H9 (cell line): ENCODE measurements around the gene FOXI2. TPM values are rescaled to one million over a fixed set of nuclear protein-coding genes. Genes with fewer than 3 reads are reported as not detected.
A peak's percentile ranks its signal among the peaks of the same experiment; 100 is the strongest.

Experiments used
- DNase-seq: peaks from one replicate; pipeline ENCODE4 v3.0.0-alpha.2; 2017
- H2AFZ ChIP-seq: one replicate; pipeline ENCODE4 v1.6.1; 2013; ENCODE audit warnings: mild to moderate bottlenecking, low read length, control low read depth, moderate library complexity
- H2AK5ac ChIP-seq: 2 replicates; pipeline ENCODE4 v1.6.1; 2013; ENCODE audit warnings: low read length, control low read depth, mixed read lengths; ENCODE audit not compliant: insufficient read length
- H2BK120ac ChIP-seq: one replicate; pipeline ENCODE4 v1.6.1; 2013; ENCODE audit warnings: low read depth, mild to moderate bottlenecking, low read length, control low read depth, inconsistent platforms; ENCODE audit not compliant: poor library complexity, severe bottlenecking
- H2BK12ac ChIP-seq: 2 replicates; pipeline ENCODE4 v1.6.1; 2013; ENCODE audit warnings: low read length, control low read depth, mixed read lengths, low read depth; ENCODE audit not compliant: insufficient read length
- H2BK15ac ChIP-seq: 2 replicates; pipeline ENCODE4 v1.6.1; 2013; ENCODE audit warnings: low read depth, low read length, control low read depth
- H2BK20ac ChIP-seq: one replicate; pipeline ENCODE4 v1.6.1; 2013; ENCODE audit warnings: low read depth, mild to moderate bottlenecking, low read length, control low read depth, inconsistent platforms; ENCODE audit not compliant: poor library complexity, severe bottlenecking
- H2BK5ac ChIP-seq: 2 replicates; pipeline ENCODE4 v1.6.1; 2013; ENCODE audit warnings: low read length, control low read depth, mixed read lengths; ENCODE audit not compliant: insufficient read length
- H3K14ac ChIP-seq: 2 replicates; pipeline ENCODE4 v1.6.1; 2013; ENCODE audit warnings: low read length, control low read depth; ENCODE audit not compliant: insufficient read depth
- H3K18ac ChIP-seq: 2 replicates; pipeline ENCODE4 v1.6.1; 2013; ENCODE audit warnings: low read depth, mild to moderate bottlenecking, mixed read lengths, low read length, control low read depth; ENCODE audit not compliant: insufficient read length
- H3K23ac ChIP-seq: 2 replicates; pipeline ENCODE4 v1.6.1; 2013; ENCODE audit warnings: low read length, control low read depth, mixed read lengths, low read depth; ENCODE audit not compliant: insufficient read length
- H3K23me2 ChIP-seq: 2 replicates; pipeline ENCODE4 v1.6.1; 2013; ENCODE audit warnings: low read depth, mild to moderate bottlenecking, mixed read lengths, low read length, control low read depth; ENCODE audit not compliant: insufficient read length, poor library complexity, severe bottlenecking
- H3K27ac ChIP-seq: 2 replicates; pipeline ENCODE4 v1.5.1; 2013; ENCODE audit warnings: low read length, control low read depth, mixed read lengths, low read depth; ENCODE audit not compliant: insufficient read length
- H3K27me3 ChIP-seq: 2 replicates; pipeline ENCODE4 v1.6.1; 2013; ENCODE audit warnings: low read length, control low read depth, inconsistent platforms; ENCODE audit not compliant: insufficient read depth
- H3K4ac ChIP-seq: 2 replicates; pipeline ENCODE4 v1.6.1; 2013; ENCODE audit warnings: low read depth, mild to moderate bottlenecking, control low read depth, inconsistent platforms, low read length, moderate library complexity
- H3K4me1 ChIP-seq: 2 replicates; pipeline ENCODE4 v1.6.1; 2013; ENCODE audit warnings: low read length, control low read depth, inconsistent platforms; ENCODE audit not compliant: insufficient read depth
- H3K4me2 ChIP-seq: 2 replicates; pipeline ENCODE4 v1.6.1; 2013; ENCODE audit warnings: low read length, control low read depth, mixed read lengths; ENCODE audit not compliant: insufficient read length, insufficient read depth
- H3K56ac ChIP-seq: 2 replicates; pipeline ENCODE4 v1.6.1; 2013; ENCODE audit warnings: low read depth, mild to moderate bottlenecking, mixed read lengths, low read length, control low read depth; ENCODE audit not compliant: insufficient read length
- H3K79me1 ChIP-seq: 2 replicates; pipeline ENCODE4 v1.6.1; 2013; ENCODE audit warnings: low read depth, mild to moderate bottlenecking, moderate library complexity, low read length, control low read depth, inconsistent platforms; ENCODE audit not compliant: insufficient read depth, poor library complexity, severe bottlenecking
- H3K79me2 ChIP-seq: 2 replicates; pipeline ENCODE4 v1.6.1; 2013; ENCODE audit warnings: low read length, control low read depth, inconsistent platforms; ENCODE audit not compliant: insufficient read depth
- H3K9ac ChIP-seq: 2 replicates; pipeline ENCODE4 v1.6.1; 2013; ENCODE audit warnings: low read length, control low read depth, mixed read lengths; ENCODE audit not compliant: insufficient read length; ENCODE audit errors: extremely low read depth
- H3K9me3 ChIP-seq: one replicate; pipeline ENCODE4 v1.6.1; 2013; ENCODE audit warnings: low read depth, low read length, inconsistent platforms; ENCODE audit not compliant: control insufficient read depth
- H3T11ph ChIP-seq: one replicate; pipeline ENCODE4 v1.6.1; 2013; ENCODE audit warnings: mild to moderate bottlenecking, low read length, control low read depth, inconsistent platforms
- H4K20me1 ChIP-seq: one replicate; pipeline ENCODE4 v1.6.1; 2013; ENCODE audit not compliant: control insufficient read depth, insufficient read length, insufficient read depth
- H4K5ac ChIP-seq: 2 replicates; pipeline ENCODE4 v1.6.1; 2013; ENCODE audit warnings: low read depth, mild to moderate bottlenecking, mixed read lengths, low read length, control low read depth; ENCODE audit not compliant: insufficient read length
- H4K8ac ChIP-seq: replicated peaks from 2 replicates; pipeline ENCODE4 v1.6.1; 2013; ENCODE audit warnings: low read length, control low read depth, mixed read lengths, low read depth; ENCODE audit not compliant: insufficient read length
- H4K91ac ChIP-seq: 2 replicates; pipeline ENCODE4 v1.6.1; 2013; ENCODE audit warnings: low read depth, mild to moderate bottlenecking, moderate library complexity, mixed read lengths, low read length, control low read depth; ENCODE audit not compliant: insufficient read length
- H3K27ac Mint-ChIP-seq, 3 experiments: 2 replicates in 2 of 3; 3 replicates in 1 of 3; pipeline ENCODE4 v1.8.0; 2020 to 2021; ENCODE audit warnings: mixed read lengths in 3 of 3, mild to moderate bottlenecking in 1 of 3, moderate library complexity in 1 of 3
- H3K27me3 Mint-ChIP-seq: 2 replicates; pipeline ENCODE4 v1.8.0; 2021; ENCODE audit warnings: low read depth, mild to moderate bottlenecking, moderate library complexity, mixed read lengths
- H3K36me3 Mint-ChIP-seq, 3 experiments: 2 replicates in 2 of 3; 3 replicates in 1 of 3; pipeline ENCODE4 v1.8.0; 2020 to 2021; ENCODE audit warnings: low read depth in 3 of 3, mixed read lengths in 3 of 3; ENCODE audit not compliant: insufficient read depth in 1 of 3
- H3K4me1 Mint-ChIP-seq, 2 experiments: 2 replicates each; pipeline ENCODE4 v1.8.0; 2020; ENCODE audit warnings: mixed read lengths in 2 of 2
- H3K4me3 Mint-ChIP-seq, 2 experiments: 2 replicates in 1 of 2; 3 replicates in 1 of 2; pipeline ENCODE4 v1.8.0; 2020 to 2021; ENCODE audit warnings: mild to moderate bottlenecking in 2 of 2, mixed read lengths in 2 of 2, moderate library complexity in 1 of 2
- H3K9me3 Mint-ChIP-seq, 2 experiments: 2 replicates in 1 of 2; 3 replicates in 1 of 2; pipeline ENCODE4 v1.8.0; 2020; ENCODE audit warnings: mild to moderate bottlenecking in 2 of 2, mixed read lengths in 2 of 2, moderate library complexity in 1 of 2
- WGBS: extraction: QIAGEN DNeasy Blood & Tissue Kit; methylation state at CpG from one replicate; pipeline ENCODE4 v1.1.7; 2013; ENCODE audit warnings: missing lambda C conversion rate, low lambda C conversion rate, mixed read lengths; ENCODE audit not compliant: insufficient read length; ENCODE audit errors: extremely low coverage; 5-methylcytosine and 5-hydroxymethylcytosine counted together
- total RNA-seq: library from RNA; stranded (reverse); gene quantifications from 2 replicates; pipeline ENCODE4 v1.2.1, GENCODE V29; 2021
- TF ChIP-seq, protein P1 (sequence below): fragments of 200-600 bp; sonication (generic); conservative IDR thresholded peaks from 3 replicates; pipeline ENCODE4 v1.8.0; 2021; ENCODE audit warnings: antibody characterized with exemption, mild to moderate bottlenecking

FOXI2 gene
- total RNA-seq, 1 experiment from 2014 or later: 0.42 TPM

DNA sequence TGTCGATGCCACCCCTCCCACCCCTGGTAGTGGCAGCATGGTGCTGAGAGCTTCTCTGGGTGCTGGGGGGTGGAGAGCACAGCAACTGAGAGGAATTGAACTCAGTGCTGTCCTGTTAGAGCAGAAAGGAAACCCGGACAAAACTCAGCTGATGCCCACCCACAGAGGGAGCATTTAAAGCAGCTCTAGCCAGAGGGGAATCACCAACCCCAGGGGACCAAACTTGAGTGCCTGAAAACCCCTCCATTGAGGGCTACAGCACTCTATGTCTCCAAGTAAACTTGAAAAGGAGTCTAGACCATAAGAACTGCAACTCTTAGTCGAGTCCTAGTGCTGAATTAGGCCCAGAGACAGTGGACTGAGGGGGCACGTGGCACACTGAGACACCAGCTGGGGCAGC lies 16.8 kb upstream of the FOXI2 start:
- WGBS: no CpG with 5 or more reads among the region's 4 CpGs
- no peak overlapping the region for H3K14ac ChIP-seq
- Mint-ChIP-seq H3K36me3 (no peaks in the 10 kb centered on the region), H3K9me3 (no peaks in the 10 kb centered on the region), H3K27me3 (peaks cover 14% of the 10 kb centered on the region), H3K4me1 (peaks cover 2 to 5% of the 10 kb centered on the region in 2 experiments; a peak in 3 of 4 replicates), H3K27ac (0 out of 7 replicates have a peak overlapping the region, but pooled peaks of 1 of the 3 experiments have one; percentile 40), H3K4me3 (no peak overlapping the region)
- no peak overlapping the region for H3T11ph ChIP-seq
- no peak overlapping the region for H2BK5ac ChIP-seq
- H4K8ac ChIP-seq: no peak overlapping the region
- H3K56ac ChIP-seq: no peak overlapping the region
- H3K4ac ChIP-seq: no peak overlapping the region
- no peaks in the 10 kb centered on the region for H3K23me2 ChIP-seq
- TF ChIP-seq, protein P1, sequence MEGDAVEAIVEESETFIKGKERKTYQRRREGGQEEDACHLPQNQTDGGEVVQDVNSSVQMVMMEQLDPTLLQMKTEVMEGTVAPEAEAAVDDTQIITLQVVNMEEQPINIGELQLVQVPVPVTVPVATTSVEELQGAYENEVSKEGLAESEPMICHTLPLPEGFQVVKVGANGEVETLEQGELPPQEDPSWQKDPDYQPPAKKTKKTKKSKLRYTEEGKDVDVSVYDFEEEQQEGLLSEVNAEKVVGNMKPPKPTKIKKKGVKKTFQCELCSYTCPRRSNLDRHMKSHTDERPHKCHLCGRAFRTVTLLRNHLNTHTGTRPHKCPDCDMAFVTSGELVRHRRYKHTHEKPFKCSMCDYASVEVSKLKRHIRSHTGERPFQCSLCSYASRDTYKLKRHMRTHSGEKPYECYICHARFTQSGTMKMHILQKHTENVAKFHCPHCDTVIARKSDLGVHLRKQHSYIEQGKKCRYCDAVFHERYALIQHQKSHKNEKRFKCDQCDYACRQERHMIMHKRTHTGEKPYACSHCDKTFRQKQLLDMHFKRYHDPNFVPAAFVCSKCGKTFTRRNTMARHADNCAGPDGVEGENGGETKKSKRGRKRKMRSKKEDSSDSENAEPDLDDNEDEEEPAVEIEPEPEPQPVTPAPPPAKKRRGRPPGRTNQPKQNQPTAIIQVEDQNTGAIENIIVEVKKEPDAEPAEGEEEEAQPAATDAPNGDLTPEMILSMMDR: no peak
- no peak overlapping the region for H2AFZ ChIP-seq
- no peaks in the 10 kb centered on the region for H4K20me1 ChIP-seq
- H3K27me3 ChIP-seq: no peaks in the 10 kb centered on the region; the same call in 1 of the 2 replicates
- H3K27ac ChIP-seq: no peak overlapping the region
- no peak overlapping the region for H2BK20ac ChIP-seq
- no peak overlapping the region for H2BK120ac ChIP-seq
- H2BK15ac ChIP-seq: no peak overlapping the region
- no peaks in the 10 kb centered on the region for H3K9me3 ChIP-seq
- no peak overlapping the region for H3K18ac ChIP-seq
- no peak overlapping the region for H3K9ac ChIP-seq
- no peak overlapping the region for H4K5ac ChIP-seq
- DNase-seq: no peak
- no peaks in the 10 kb centered on the region for H3K4me1 ChIP-seq
- H3K79me1 ChIP-seq: no peaks in the 10 kb centered on the region
- no peak overlapping the region for H4K91ac ChIP-seq
- no peak overlapping the region for H2BK12ac ChIP-seq
- no peaks in the 10 kb centered on the region for H3K79me2 ChIP-seq
- no peak overlapping the region for H2AK5ac ChIP-seq
- no peak overlapping the region for H3K23ac ChIP-seq
- H3K4me2 ChIP-seq: no peak overlapping the region
